HepG2 (cell line): ENCODE data around the gene SPAG5. TPM values are rescaled to one million over a fixed set of nuclear protein-coding genes. Genes with fewer than 3 reads are reported as not detected.
A peak's percentile ranks its signal among the peaks of the same experiment; 100 is the strongest.

ENCODE experiments used
- DR1 ChIP-seq: sonication (generic); formaldehyde crosslinking; IDR thresholded peaks from 2 replicates; pipeline ENCODE4 v1.8.0; 2021; ENCODE audit warnings: mild to moderate bottlenecking, missing genetic modification reagents, inconsistent platforms
- GTF3A ChIP-seq: sonication (generic); formaldehyde crosslinking; conservative IDR thresholded peaks from 2 replicates; pipeline ENCODE4 v1.4.0; 2020; ENCODE audit warnings: mild to moderate bottlenecking, missing genetic modification reagents
- HNRNPK ChIP-seq: fragments of 200-400 bp; formaldehyde crosslinking; IDR thresholded peaks from 2 replicates; pipeline ENCODE4 v1.6.1; 2018; ENCODE audit warnings: low read length, low read depth, moderate library complexity, mild to moderate bottlenecking; ENCODE audit not compliant: poor library complexity, severe bottlenecking
- NCOR1 ChIP-seq: fragments of 200-600 bp; sonication (generic); IDR thresholded peaks from 2 replicates; pipeline ENCODE4 v1.7.0; 2017; ENCODE audit warnings: antibody characterized with exemption, low read length, borderline replicate concordance
- ZKSCAN8 ChIP-seq: IDR thresholded peaks from 2 replicates; pipeline ENCODE4 v1.6.1; 2016; ENCODE audit warnings: borderline replicate concordance, missing genetic modification reagents, missing compliant biosample characterization
- ZNF660 ChIP-seq: sonication (generic); formaldehyde crosslinking; IDR thresholded peaks from 2 replicates; pipeline ENCODE4 v1.5.1; 2020; ENCODE audit warnings: mild to moderate bottlenecking, low read depth, missing genetic modification reagents, borderline replicate concordance
- ZNF780A ChIP-seq: sonication (generic); formaldehyde crosslinking; IDR thresholded peaks from 2 replicates; pipeline ENCODE4 v1.8.0; 2022; ENCODE audit warnings: mild to moderate bottlenecking, missing genetic modification reagents, moderate library complexity
- polyA plus RNA-seq, 8 experiments: library from polyadenylated mRNA; depleted of rRNA in 3 of 8; stranded (reverse) in 7 of 8; unstranded in 1 of 8; fragments of >200 nt; fragmentation: Illumina TruSeq in 4 of 8; extraction: Trizol in 4 of 8; gene quantifications; 2 replicates each; pipeline versions ENCODE4 v1.2.1 to v1.2.3, GENCODE V29; 2011 to 2016; ENCODE audit warnings: low read depth in 4 of 8, missing spikeins in 1 of 8, mixed read lengths in 1 of 8; ENCODE audit not compliant: insufficient read depth in 1 of 8
- total RNA-seq, 5 experiments: library from RNA; depleted of rRNA; stranded (reverse); fragments of >200 nt; fragmentation: Illumina TruSeq; extraction: Trizol; gene quantifications; 2 replicates each; pipeline ENCODE4 v1.2.3, GENCODE V29; 2016; ENCODE audit warnings: low read depth in 1 of 5
- TF ChIP-seq, protein P1 (sequence below): sonication (generic); formaldehyde crosslinking; IDR thresholded peaks from 2 replicates; pipeline ENCODE4 v1.4.0; 2020; ENCODE audit warnings: missing genetic modification reagents; ENCODE audit errors: not compliant biosample characterization
- TF ChIP-seq, protein P2 (sequence below): sonication (generic); formaldehyde crosslinking; IDR thresholded peaks from 2 replicates; pipeline ENCODE4 v1.4.0; 2020; ENCODE audit warnings: mild to moderate bottlenecking, low read depth, missing genetic modification reagents
- TF ChIP-seq, protein P3 (sequence below): IDR thresholded peaks from 2 replicates; pipeline ENCODE4 v1.6.1; 2016; ENCODE audit warnings: mild to moderate bottlenecking
- TF ChIP-seq, protein P4 (sequence below): sonication (generic); formaldehyde crosslinking; IDR thresholded peaks from 2 replicates; pipeline ENCODE4 v1.8.0; 2022; ENCODE audit warnings: mild to moderate bottlenecking, missing genetic modification reagents; ENCODE audit not compliant: insufficient replicate concordance
- TF ChIP-seq, protein P5 (sequence below): sonication (generic); formaldehyde crosslinking; IDR thresholded peaks from 2 replicates; pipeline ENCODE4 v1.4.0; 2020; ENCODE audit warnings: missing genetic modification reagents
- TF ChIP-seq, protein P6 (sequence below): sonication (generic); formaldehyde crosslinking; conservative IDR thresholded peaks from 2 replicates; pipeline ENCODE4 v1.4.0; 2020; ENCODE audit warnings: mild to moderate bottlenecking, missing genetic modification reagents, moderate library complexity
- TF ChIP-seq, protein P7 (sequence below): sonication (generic); formaldehyde crosslinking; IDR thresholded peaks from 2 replicates; pipeline ENCODE4 v1.4.0; 2020; ENCODE audit warnings: missing genetic modification reagents

The SPAG5 gene
- total and polyA plus RNA-seq, 2 of the 13 experiments (the other 11 are each of a cell fraction or from before 2014, with no cell fraction given), result 41.4 to 98.0 TPM

DNA sequence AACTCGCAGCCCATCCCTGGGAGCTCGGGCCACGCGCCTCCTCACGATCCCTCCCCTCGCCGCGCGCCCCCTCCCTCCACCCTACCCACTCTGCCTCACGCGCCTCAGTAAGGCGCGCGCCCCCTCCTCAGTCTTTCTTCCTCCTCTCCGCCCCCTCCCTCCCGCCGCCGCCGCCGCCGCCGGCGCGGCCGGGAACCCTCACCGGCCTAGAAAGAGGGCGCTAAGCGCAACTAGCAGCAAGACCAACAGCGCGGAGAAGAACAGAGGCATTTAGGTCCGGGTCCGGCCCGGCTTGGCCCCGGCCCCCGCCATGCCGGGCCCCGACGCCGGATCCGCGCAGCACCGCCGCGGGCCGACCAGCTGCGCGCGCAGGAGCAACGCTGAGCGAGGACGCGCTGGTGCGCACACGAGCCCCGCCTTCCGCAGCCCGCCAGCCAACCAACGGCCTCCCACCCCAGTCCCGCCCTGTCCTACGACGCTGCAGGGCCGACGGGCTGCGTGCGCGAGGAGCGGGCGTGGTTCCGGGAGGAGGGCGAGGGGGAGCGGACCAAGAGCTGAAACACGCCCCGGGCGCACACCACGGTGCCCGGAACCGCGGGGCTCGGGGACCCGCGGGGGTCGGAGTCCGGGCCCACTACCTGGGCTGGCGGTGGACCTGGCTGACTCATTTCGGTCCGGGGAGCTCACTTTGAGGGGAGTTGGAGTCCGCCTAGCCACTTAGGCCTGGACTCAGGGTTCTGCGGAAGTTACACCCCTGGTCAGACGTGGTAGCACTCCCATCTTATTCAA lies 46.2 kb upstream of the SPAG5 start, which contains the start of gene BLTP2 (continued):
- TF ChIP-seq, protein P1, sequence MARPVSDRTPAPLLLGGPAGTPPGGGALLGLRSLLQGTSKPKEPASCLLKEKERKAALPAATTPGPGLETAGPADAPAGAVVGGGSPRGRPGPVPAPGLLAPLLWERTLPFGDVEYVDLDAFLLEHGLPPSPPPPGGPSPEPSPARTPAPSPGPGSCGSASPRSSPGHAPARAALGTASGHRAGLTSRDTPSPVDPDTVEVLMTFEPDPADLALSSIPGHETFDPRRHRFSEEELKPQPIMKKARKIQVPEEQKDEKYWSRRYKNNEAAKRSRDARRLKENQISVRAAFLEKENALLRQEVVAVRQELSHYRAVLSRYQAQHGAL (CRISPR knock-in tag), result no peak
- TF ChIP-seq, protein P2, sequence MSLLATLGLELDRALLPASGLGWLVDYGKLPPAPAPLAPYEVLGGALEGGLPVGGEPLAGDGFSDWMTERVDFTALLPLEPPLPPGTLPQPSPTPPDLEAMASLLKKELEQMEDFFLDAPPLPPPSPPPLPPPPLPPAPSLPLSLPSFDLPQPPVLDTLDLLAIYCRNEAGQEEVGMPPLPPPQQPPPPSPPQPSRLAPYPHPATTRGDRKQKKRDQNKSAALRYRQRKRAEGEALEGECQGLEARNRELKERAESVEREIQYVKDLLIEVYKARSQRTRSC (CRISPR knock-in tag), result no peak
- TF ChIP-seq, protein P3, sequence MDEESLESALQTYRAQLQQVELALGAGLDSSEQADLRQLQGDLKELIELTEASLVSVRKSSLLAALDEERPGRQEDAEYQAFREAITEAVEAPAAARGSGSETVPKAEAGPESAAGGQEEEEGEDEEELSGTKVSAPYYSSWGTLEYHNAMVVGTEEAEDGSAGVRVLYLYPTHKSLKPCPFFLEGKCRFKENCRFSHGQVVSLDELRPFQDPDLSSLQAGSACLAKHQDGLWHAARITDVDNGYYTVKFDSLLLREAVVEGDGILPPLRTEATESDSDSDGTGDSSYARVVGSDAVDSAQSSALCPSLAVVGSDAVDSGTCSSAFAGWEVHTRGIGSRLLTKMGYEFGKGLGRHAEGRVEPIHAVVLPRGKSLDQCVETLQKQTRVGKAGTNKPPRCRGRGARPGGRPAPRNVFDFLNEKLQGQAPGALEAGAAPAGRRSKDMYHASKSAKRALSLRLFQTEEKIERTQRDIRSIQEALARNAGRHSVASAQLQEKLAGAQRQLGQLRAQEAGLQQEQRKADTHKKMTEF (CRISPR knock-in tag), result peak; percentile 73; the same call in 1 of the 2 replicates
- TF ChIP-seq ZNF780A (CRISPR knock-in tag) (no peak), ZNF660 (CRISPR knock-in tag) (no peak), DR1 (CRISPR knock-in tag) (peak; percentile 43; the same call in 1 of the 2 replicates), ZKSCAN8 (no peak), GTF3A (CRISPR knock-in tag) (no peak), NCOR1 (no peak), HNRNPK (peak; percentile 53)
- TF ChIP-seq, protein P4, sequence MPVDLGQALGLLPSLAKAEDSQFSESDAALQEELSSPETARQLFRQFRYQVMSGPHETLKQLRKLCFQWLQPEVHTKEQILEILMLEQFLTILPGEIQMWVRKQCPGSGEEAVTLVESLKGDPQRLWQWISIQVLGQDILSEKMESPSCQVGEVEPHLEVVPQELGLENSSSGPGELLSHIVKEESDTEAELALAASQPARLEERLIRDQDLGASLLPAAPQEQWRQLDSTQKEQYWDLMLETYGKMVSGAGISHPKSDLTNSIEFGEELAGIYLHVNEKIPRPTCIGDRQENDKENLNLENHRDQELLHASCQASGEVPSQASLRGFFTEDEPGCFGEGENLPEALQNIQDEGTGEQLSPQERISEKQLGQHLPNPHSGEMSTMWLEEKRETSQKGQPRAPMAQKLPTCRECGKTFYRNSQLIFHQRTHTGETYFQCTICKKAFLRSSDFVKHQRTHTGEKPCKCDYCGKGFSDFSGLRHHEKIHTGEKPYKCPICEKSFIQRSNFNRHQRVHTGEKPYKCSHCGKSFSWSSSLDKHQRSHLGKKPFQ, result peak; percentile 80
- TF ChIP-seq, protein P5, sequence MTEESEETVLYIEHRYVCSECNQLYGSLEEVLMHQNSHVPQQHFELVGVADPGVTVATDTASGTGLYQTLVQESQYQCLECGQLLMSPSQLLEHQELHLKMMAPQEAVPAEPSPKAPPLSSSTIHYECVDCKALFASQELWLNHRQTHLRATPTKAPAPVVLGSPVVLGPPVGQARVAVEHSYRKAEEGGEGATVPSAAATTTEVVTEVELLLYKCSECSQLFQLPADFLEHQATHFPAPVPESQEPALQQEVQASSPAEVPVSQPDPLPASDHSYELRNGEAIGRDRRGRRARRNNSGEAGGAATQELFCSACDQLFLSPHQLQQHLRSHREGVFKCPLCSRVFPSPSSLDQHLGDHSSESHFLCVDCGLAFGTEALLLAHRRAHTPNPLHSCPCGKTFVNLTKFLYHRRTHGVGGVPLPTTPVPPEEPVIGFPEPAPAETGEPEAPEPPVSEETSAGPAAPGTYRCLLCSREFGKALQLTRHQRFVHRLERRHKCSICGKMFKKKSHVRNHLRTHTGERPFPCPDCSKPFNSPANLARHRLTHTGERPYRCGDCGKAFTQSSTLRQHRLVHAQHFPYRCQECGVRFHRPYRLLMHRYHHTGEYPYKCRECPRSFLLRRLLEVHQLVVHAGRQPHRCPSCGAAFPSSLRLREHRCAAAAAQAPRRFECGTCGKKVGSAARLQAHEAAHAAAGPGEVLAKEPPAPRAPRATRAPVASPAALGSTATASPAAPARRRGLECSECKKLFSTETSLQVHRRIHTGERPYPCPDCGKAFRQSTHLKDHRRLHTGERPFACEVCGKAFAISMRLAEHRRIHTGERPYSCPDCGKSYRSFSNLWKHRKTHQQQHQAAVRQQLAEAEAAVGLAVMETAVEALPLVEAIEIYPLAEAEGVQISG (CRISPR knock-in tag), result peak; percentile 69
- TF ChIP-seq, protein P6, sequence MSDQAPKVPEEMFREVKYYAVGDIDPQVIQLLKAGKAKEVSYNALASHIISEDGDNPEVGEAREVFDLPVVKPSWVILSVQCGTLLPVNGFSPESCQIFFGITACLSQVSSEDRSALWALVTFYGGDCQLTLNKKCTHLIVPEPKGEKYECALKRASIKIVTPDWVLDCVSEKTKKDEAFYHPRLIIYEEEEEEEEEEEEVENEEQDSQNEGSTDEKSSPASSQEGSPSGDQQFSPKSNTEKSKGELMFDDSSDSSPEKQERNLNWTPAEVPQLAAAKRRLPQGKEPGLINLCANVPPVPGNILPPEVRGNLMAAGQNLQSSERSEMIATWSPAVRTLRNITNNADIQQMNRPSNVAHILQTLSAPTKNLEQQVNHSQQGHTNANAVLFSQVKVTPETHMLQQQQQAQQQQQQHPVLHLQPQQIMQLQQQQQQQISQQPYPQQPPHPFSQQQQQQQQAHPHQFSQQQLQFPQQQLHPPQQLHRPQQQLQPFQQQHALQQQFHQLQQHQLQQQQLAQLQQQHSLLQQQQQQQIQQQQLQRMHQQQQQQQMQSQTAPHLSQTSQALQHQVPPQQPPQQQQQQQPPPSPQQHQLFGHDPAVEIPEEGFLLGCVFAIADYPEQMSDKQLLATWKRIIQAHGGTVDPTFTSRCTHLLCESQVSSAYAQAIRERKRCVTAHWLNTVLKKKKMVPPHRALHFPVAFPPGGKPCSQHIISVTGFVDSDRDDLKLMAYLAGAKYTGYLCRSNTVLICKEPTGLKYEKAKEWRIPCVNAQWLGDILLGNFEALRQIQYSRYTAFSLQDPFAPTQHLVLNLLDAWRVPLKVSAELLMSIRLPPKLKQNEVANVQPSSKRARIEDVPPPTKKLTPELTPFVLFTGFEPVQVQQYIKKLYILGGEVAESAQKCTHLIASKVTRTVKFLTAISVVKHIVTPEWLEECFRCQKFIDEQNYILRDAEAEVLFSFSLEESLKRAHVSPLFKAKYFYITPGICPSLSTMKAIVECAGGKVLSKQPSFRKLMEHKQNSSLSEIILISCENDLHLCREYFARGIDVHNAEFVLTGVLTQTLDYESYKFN, result peak; percentile 45
- TF ChIP-seq, protein P7, sequence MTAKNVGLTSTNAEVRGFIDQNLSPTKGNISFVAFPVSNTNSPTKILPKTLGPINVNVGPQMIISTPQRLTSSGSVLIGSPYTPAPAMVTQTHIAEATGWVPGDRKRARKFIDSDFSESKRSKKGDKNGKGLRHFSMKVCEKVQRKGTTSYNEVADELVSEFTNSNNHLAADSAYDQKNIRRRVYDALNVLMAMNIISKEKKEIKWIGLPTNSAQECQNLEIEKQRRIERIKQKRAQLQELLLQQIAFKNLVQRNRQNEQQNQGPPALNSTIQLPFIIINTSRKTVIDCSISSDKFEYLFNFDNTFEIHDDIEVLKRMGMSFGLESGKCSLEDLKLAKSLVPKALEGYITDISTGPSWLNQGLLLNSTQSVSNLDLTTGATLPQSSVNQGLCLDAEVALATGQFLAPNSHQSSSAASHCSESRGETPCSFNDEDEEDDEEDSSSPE (CRISPR knock-in tag), result peak; percentile 81
